ENCODE results near the gene MYO1C.
A peak's percentile ranks its signal among the peaks of the same experiment; 100 is the strongest.
"Not testable (repeated sequence)": the region's sequence is repeated elsewhere in the genome, so short reads cannot be mapped to it uniquely, and the experiment has no call there.

Gene MYO1C, protein sequence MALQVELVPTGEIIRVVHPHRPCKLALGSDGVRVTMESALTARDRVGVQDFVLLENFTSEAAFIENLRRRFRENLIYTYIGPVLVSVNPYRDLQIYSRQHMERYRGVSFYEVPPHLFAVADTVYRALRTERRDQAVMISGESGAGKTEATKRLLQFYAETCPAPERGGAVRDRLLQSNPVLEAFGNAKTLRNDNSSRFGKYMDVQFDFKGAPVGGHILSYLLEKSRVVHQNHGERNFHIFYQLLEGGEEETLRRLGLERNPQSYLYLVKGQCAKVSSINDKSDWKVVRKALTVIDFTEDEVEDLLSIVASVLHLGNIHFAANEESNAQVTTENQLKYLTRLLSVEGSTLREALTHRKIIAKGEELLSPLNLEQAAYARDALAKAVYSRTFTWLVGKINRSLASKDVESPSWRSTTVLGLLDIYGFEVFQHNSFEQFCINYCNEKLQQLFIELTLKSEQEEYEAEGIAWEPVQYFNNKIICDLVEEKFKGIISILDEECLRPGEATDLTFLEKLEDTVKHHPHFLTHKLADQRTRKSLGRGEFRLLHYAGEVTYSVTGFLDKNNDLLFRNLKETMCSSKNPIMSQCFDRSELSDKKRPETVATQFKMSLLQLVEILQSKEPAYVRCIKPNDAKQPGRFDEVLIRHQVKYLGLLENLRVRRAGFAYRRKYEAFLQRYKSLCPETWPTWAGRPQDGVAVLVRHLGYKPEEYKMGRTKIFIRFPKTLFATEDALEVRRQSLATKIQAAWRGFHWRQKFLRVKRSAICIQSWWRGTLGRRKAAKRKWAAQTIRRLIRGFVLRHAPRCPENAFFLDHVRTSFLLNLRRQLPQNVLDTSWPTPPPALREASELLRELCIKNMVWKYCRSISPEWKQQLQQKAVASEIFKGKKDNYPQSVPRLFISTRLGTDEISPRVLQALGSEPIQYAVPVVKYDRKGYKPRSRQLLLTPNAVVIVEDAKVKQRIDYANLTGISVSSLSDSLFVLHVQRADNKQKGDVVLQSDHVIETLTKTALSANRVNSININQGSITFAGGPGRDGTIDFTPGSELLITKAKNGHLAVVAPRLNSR

DNA sequence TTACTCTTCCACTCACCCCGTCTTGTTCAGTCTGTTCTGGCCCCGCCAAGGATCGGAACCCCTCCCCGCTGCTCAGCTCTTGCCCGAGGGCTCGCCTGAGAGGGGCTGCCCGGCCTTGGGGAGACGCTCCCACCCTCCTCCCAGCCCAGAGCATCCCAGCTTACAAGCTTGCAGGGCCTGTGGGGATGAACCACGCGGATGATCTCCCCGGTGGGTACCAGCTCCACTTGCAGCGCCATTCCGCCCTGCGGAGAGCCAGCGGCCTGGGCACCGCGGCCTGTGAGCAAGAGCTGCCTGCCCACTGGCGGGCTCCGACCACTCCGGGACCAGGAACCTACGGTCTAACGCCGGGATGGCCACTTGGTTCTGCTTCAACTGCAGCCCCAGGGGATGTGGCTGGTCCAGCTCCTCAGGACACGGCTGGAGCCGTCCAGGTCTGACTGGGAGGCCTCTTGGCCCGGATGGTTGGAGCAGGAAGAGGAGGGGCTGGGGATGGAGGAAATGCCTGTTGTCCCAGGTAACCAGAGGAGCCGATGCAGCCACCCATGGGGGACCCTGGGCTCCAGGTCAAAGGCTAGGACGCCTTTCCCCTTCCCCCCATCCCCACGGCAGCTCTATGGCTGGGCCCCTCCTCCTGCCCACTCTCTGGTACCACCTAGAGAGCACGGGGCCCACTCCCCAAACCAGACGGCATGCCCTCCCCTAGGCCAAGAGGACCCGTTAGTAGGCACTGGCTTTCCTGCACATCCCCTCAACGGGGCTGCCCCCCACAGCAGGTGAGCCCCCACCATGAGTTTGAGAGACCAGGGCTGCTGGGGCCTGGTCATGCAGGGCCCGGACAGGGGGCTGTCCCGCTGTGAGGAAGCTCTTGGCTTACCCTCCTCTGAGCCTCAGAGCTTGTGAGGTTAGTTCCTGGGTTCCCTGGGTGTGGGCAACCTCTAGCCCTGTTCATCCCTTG lies at the start of gene MYO1C:
Gene MYO1C (minus strand): TSS at position 438 of the 958 bp plus-strand sequence. CDS start 199 bp downstream, at position 239.
- no peak for DNase-seq (ENCODE audit: low spot score)

DNA sequence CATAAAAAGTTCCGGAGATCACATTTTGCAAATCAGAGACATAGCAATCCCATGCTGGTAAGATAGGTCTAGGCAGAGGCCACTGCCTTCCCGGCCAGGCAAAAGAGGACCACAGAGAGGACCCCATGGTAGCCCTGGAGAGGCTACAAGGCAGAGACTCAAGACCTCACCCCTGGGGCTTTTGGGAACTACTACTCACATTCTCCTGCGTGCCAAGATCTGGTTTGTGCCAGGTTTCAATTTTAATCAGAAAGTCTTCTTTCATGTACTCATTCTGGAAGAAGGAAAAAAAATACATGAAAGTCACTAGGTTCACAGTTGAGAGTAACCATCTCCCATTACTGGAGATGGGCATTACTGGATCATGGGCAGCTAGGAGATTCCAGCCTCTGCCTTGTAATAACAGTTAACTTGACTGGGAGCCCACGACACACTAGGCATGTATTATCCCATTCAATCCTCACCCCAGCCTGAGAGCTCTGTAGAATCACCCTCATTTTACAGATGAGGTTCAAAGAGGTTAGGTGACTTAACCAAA lies 49.0 kb upstream of the MYO1C start:
- DNase-seq (ENCODE audit: low spot score), result no peak

DNA sequence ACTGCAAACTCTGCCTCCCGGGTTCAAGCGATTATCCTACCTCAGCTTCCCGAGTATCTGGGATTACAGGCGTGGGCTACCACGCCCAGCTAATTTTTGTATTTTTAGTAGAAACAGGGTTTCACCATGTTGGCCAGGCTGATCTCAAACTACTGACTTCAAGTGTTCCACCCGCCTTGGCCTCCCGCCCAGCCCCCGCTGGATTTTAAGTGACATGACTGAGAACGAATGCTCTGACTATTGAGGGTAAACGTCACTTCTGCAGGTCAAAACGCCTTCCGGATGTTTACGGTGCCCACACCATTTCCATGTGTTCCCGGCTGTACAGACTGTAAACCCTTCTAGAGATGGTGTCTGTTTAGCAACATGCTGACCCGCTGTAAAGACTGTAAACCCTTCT lies 47.3 kb upstream of the MYO1C start:
- no peak for DNase-seq (ENCODE audit: low spot score)

DNA sequence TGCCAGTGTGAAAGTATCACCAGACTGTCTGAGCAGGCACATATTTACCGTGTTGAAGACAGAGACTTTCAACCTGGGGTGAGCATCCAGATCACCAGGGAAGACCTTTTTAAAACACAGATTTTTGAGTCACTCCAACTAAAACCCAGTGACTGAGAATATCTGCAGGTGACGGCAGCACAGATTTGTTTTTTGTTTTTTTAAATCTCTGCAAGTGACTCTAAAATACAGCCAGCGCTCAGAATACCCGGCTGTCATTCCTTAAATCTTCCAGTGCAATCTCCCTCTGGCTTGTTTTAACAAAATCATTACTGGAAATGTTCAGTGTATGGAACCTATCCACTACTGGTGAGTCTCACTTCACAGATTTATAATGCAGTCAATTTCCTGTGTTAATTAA lies 43.3 kb upstream of the MYO1C start:
- no peak for DNase-seq (ENCODE audit: low spot score)

DNA sequence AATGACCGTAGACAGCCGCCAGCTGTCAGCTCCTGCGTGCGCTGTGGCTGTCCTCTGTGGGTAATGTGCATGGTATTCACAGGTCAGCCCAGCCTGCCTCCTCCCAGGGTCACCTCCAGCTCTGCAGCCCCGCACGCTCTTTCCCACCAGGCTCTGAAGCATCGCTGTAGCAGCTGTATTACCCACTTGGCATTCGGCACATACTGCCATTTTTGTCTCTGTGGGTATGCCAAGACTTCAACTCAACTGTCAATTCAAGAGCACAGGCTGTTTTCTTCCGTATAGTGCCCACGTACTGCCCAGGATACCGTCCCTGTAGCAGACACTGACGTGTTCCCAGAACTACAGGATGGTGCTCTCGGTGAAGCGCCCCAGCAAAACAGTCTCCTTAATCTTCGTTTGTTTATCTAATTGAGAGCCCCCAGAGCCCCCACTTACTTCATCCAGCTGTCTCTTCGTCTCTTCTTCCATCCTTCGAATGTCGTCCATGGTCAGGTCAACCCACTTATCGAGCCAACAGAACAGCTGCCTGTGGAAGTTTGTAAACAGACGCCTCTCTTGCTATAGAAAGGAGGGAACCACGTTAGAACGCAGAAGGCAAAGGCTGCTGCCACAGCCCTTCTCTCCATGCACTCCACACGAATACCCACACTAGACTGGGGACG lies 41.3 kb upstream of the MYO1C start:
- DNase-seq (ENCODE audit: low spot score), result no peak

DNA sequence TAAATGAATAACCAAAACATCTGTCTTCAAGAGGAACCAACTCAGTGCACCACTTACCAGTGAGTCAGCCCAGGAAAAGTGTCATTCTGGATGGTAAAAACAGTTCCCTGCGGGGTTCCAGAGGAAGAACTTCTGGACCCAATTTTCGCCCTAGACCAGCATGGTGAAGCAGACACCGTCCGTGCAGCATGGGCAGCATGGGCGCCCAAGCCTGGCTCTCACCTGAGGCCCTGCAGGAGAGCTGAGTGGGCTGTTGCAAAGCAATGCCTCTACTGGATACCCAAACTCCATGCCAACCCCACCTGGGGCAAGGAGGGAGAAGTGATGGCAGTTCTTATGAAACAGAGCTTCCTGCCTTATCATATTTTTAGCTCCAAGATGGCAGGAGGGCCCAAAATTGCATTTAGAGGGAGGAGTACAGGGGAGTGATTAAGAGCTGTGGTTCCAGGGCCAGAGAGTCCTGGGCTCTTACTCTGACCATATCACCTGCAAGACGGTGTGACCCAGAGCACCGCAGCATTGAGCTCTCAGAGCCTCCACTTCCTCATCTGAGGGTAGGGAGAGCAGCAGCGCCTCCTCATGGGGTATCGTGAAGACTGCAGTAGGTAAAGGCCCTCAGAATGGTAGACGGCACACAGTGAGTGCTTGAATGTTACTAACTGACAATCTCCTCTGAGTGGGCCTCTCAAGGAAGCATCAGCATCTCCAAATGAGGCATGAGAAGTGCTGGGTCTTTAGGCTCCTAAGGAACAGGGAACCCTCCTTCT lies 40.5 kb upstream of the MYO1C start:
- DNase-seq (ENCODE audit: low spot score), result no peak

DNA sequence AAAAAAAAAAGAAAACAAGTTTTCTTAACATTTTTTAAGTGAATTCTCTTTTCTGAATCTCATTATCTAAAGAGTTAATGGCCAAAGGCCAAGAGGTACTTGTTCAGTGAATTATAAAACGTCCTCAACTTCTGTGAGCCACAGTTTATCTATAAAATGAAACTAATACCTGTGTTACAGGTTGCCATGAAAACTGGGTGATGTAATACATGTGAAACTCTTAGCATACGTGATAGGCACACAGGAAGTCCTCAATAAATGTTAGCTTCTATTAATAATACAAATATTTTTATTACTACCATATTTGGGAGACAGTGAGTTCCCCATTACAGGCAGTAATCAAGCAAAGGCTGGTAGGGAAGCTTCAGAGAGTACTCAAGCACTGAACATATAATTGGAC lies 37.4 kb upstream of the MYO1C start:
- DNase-seq (ENCODE audit: low spot score), result peak; percentile 19

DNA sequence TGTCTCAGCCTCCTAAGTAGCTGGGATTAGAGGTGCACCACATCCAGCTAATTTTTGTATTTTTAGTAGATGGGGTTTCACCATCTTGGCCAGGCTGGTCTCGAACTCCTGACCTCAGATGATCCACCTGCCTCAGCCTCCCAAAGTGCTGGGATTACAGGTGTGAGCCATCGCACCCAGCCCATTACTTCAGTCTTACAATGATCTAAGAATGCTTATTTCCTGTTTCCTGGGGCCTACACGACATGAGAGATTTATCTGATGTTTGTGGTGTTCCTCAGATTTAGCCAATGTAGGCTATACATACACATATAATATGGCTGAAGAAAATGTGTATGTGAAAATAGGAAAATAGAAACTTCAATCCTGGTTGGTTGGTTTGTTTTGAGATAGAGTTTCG lies 34.4 kb upstream of the MYO1C start:
- not testable (repeated sequence) for DNase-seq (ENCODE audit: low spot score)

DNA sequence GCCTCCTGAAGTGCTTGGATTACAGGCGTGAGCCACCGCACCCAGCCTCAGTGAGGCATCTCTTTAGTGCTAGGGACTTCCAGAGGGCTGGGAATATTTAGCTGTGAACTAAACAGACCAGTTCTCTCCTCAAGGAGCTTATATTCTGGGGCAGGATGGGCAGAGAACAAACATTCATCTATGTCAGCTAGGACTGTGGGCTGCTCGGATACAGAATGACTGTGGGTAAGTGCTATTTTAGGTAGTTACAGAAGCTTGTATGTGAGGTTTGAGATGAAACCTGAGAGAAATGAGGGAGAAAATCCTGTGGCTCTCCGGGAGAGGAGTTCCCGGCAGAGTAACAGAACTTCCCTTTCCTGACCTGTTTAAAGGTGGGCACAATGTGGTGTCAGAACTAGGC lies 30.1 kb upstream of the MYO1C start:
- no peak for DNase-seq (ENCODE audit: low spot score)

DNA sequence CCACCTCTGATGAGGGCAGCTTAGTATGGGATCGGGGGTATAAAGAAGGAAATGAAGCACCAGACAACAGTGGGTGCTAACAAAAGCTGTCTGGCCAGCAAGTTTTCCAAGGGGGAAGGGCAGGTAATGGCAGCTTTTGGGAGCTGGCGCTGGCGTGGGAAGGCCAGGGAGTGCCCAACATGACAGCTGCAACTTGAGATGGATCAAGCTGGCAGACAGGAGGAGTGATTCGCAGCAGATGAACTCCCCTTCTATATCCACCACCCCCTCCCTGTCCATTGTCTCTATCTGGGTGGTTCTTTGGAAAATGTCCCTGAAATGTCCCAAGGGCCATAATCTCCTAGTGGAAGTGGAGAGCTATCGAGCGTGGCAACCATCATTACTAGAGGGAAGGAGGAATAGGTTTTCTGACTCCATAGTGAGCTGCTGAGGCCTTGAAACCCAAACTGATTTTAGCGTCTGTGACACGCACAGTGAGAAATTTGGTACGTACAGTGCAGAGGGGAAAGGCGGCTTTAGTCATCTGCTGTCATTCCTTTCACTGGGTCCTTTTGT lies 28.7 kb upstream of the MYO1C start:
- no peak for DNase-seq (ENCODE audit: low spot score)

DNA sequence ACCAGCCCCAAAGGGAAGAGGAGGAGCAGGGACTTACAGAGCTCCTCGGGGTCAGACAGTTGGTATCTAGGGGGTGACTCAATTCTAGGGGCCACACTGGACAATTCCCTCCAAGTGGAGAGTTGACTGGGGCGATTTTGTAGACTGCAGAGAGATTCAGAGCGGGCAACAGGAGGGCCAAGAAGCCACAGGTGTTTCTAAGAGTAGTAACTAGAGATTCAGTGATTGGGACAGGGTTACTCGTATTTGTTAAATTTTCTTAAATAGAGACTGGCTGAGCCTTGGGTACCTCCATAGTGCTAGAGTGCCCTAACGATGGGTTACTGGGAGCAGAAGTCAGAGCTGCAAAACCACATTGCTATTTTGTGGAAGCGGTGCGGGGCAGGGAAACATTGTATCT lies 27.2 kb upstream of the MYO1C start:
- no peak for DNase-seq (ENCODE audit: low spot score)

DNA sequence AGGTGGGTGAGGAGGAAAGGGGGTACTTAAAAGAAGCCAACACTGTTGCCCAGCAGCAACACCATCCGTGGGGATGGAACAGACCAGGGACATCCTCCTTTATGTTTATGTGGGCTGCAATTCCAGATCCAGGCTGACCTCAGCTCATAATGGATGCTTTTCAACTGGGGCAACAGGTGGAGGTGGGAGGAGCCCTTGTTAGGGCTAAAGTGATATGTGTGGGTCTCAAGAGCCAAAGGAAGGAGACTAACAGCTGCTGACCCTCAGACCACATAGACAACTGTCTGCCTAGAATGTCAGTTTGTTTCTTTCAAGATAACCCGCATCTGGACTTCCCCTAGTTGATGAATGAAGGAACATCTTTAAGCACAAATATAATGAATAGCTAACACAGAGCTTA lies 25.9 kb upstream of the MYO1C start:
- no peak for DNase-seq (ENCODE audit: low spot score)

DNA sequence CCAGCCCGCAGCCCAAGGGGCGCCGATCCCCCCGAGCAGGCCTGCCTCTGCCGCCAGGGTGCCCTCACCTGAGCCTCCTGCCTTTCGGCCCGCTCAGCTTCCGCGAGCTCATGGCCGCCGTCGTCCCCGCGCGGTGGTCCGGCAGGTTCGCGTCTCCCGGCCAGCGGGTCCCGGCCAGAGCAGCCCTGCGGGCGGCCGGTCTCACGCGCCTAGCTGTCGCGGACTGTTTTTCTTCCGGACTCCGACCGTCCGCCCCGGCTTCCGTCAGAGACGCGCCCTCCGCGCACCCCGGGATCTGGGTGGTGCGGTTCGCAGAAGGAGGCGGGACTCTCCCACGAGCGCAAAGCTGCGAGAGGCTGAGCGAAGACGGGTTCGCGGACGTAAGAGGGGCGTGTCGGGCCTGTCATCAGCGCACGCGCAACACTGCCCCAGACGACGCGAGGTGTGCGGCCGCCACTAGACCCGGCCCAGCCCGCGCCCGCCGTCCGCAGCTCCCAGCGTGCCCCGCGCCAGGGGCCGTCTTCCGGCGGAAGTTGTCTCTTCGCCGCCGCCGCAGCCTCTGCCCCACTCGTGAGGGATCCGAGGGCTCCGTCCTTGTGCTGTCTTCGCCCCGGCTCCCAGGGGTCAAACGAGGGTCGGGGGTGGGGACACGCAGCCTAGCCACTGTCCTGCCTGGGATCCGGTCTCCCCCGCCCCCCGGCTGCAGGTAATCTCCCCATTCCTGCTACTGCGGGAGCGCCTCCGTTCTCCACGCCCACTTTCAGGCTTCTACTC lies 24.1 kb upstream of the MYO1C start, which contains the start of gene INPP5K:
Gene INPP5K (minus strand): TSS at position 225 of the 774 bp plus-strand sequence. CDS start 113 bp downstream, at position 112.
- DNase-seq (ENCODE audit: low spot score), result peak; percentile 99

DNA sequence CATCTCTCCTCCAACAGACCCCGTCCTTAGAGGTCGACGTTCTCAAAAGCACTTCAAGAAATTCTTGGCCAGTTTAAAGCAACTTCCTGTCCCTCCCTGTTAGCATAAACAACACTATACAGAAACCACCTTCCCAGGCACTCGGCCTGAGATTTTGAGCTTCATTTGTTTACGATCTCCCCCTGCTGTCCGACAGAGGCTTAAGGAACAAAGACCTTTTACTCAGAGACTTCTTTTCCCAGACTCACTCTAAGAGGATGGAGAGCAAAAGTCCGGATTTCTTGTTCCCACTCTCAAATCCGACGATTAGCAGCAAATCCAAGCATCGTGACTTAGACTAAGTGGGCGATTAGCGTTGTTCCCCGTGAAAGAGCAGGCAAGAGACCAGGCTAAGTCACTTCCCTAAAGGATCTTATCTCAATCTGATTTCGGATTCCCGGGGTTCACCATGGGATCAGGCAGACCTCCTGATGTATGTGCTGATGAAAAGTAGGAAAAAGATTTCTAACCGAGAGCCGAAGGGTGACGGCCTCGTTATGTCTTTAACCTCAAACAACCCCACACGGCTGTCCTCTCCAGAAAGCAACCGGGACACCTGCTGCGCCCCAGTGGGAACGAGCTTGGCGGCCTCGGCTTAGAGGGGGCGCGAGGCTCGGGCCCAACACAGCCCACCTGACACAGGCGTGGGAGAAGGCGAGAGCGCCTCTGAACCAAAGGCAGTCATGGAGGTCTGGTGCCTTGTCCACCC lies 23.3 kb upstream of the MYO1C start:
- peak; percentile 79 for DNase-seq (ENCODE audit: low spot score)

DNA sequence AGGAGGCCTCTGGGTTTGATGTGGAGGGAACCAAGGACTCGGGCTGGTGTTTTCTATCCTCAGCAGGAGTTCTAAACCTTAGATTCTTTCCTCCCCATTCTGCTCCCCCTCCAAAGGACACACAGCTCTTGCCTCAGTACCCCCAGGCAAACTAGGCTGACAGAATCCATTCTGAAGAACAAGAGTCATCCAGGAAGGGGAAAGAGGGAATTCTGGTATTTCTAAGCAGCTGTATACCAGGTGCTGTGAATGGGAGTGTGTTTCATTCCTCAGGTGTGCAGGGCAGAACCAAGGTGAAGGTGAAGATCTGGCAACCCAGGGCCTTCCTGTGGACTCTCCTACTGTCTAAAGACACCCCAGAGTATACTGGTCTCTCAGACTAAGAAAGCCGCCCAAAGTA lies 19.9 kb upstream of the MYO1C start:
- DNase-seq (ENCODE audit: low spot score), result no peak

DNA sequence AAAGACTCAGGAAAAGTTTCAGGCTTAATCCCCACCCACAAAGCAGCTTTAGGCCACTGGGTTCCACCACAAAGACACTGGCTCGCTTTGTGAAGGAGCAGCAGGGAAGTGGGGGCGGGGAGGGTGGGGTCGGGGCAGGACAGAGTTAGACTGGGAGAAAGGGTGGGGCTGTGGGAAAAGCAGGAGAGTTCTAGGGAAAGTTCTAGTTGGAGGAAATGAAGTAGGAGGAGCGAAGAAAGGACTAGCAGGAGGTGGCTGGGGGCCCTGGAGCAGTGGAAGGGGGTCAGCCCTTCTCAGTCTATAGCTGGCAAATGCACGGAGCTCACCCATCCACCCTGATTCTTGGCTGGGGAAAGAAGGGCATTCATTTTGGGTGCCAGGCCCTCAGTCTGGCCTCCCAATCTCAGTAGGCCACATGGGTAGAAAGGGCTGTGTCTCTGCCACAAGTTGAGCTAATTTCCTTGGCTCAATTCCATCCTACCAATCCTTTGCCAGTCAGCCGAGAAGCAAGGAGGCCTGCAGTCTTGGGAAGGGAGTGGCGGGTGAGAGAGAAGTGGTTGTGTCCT lies 19.4 kb upstream of the MYO1C start:
- DNase-seq (ENCODE audit: low spot score), result no peak

DNA sequence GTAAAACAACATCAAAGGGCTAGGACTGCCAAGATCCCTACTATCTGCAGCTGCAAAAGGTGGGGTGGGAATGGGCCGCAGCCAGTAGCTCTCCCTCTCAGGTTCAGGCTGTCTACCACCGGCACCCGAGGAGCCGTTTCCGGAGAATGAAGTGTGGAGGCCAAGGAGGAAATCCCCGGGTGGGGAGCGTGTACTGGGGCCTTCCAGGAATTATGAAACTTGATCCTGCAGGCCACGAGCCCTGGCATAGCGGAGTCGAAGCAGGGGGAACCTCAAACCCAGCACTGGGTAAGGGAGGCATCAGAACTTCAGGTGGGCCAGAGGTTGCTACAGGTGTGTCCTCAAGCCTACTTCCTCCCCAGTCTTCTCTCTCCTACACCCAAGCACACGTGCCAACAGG lies 18.8 kb upstream of the MYO1C start:
- DNase-seq (ENCODE audit: low spot score), result no peak
